Measurements from ENCODE around the gene BMP5.

BMP5 gene

GRCh38 chr6:55756531-55757031 is 118.8 kb downstream of the BMP5 start:
- H3K4me3 ChIP-seq (ENCODE audit: low read length) = no peak overlapping the region
- TF ChIP-seq CTCF (IDR thresholded peaks at IDR 0.05; ENCODE audit: low read depth, low read length, poor library complexity, severe bottlenecking) = no peak
- no peak for TF ChIP-seq EZH2phosphoT487 (IDR thresholded peaks at IDR 0.05; ENCODE audit: borderline replicate concordance, low read length)
- H3K27ac ChIP-seq (ENCODE audit: low read depth, low read length) = no peak overlapping the region

GRCh38 chr6:55748880-55749279 is 126.5 kb downstream of the BMP5 start:
- no peak overlapping the region for H3K27ac ChIP-seq (ENCODE audit: low read depth, low read length)
- H3K9me3 ChIP-seq (ENCODE audit: control insufficient read depth, insufficient read depth, low read length) = no peaks in the 10 kb centered on the region
- H3K4me1 ChIP-seq (ENCODE audit: control insufficient read depth, low read length) = no peaks in the 10 kb centered on the region
- no peak for TF ChIP-seq CTCF (IDR thresholded peaks at IDR 0.05; ENCODE audit: low read depth, low read length, poor library complexity, severe bottlenecking)
- no peak for TF ChIP-seq EZH2phosphoT487 (IDR thresholded peaks at IDR 0.05; ENCODE audit: borderline replicate concordance, low read length)
- H3K27me3 ChIP-seq (ENCODE audit: control insufficient read depth, low read length) = no peaks in the 10 kb centered on the region
- H3K79me2 ChIP-seq (ENCODE audit: control insufficient read depth, low read length) = no peaks in the 10 kb centered on the region
- H3K4me3 ChIP-seq (ENCODE audit: low read length) = no peak overlapping the region
- H3K4me2 ChIP-seq (ENCODE audit: low read length) = no peak overlapping the region
- no peaks in the 10 kb centered on the region for H3F3A ChIP-seq (ENCODE audit: control insufficient read depth, insufficient read depth)
- H4K20me1 ChIP-seq (ENCODE audit: control insufficient read depth, insufficient read depth, low read depth, low read length) = no peaks in the 10 kb centered on the region
- no peaks in the 10 kb centered on the region for H3K36me3 ChIP-seq (ENCODE audit: control insufficient read depth, low read length)
- H3K9me2 ChIP-seq (replicated peaks; ENCODE audit: control insufficient read depth, low read length) = no peaks in the 10 kb centered on the region

More at GRCh38 chr6:55756531-55757031, 118.8 kb downstream of the BMP5 start:
- Histone ChIP-seq H4K20me1 (ENCODE audit: control insufficient read depth, insufficient read depth, low read depth, low read length) (no peaks in the 10 kb centered on the region), H3K27me3 (ENCODE audit: control insufficient read depth, low read length) (no peaks in the 10 kb centered on the region), H3F3A (ENCODE audit: control insufficient read depth, insufficient read depth) (no peaks in the 10 kb centered on the region), H3K9me2 (replicated peaks; ENCODE audit: control insufficient read depth, low read length) (no peaks in the 10 kb centered on the region), H3K36me3 (ENCODE audit: control insufficient read depth, low read length) (no peaks in the 10 kb centered on the region), H3K4me1 (ENCODE audit: control insufficient read depth, low read length) (no peaks in the 10 kb centered on the region), H3K79me2 (ENCODE audit: control insufficient read depth, low read length) (no peaks in the 10 kb centered on the region), H3K9me3 (ENCODE audit: control insufficient read depth, insufficient read depth, low read length) (no peaks in the 10 kb centered on the region), H3K4me2 (ENCODE audit: low read length) (no peak overlapping the region)

GRCh38 chr6:55746473-55746872 is 128.9 kb downstream of the BMP5 start:
- no peaks in the 10 kb centered on the region for H3K9me3 ChIP-seq (ENCODE audit: control insufficient read depth, insufficient read depth, low read length)
- no peaks in the 10 kb centered on the region for H3F3A ChIP-seq (ENCODE audit: control insufficient read depth, insufficient read depth)
- H3K27me3 ChIP-seq (ENCODE audit: control insufficient read depth, low read length) = no peaks in the 10 kb centered on the region
- no peak overlapping the region for H3K27ac ChIP-seq (ENCODE audit: low read depth, low read length)
- H3K9me2 ChIP-seq (replicated peaks; ENCODE audit: control insufficient read depth, low read length) = no peaks in the 10 kb centered on the region
- H3K4me2 ChIP-seq (ENCODE audit: low read length) = no peak overlapping the region
- no peak overlapping the region for H3K4me3 ChIP-seq (ENCODE audit: low read length)
- no peaks in the 10 kb centered on the region for H4K20me1 ChIP-seq (ENCODE audit: control insufficient read depth, insufficient read depth, low read depth, low read length)
- H3K4me1 ChIP-seq (ENCODE audit: control insufficient read depth, low read length) = no peaks in the 10 kb centered on the region
- no peaks in the 10 kb centered on the region for H3K36me3 ChIP-seq (ENCODE audit: control insufficient read depth, low read length)
- no peak for TF ChIP-seq CTCF (IDR thresholded peaks at IDR 0.05; ENCODE audit: low read depth, low read length, poor library complexity, severe bottlenecking)
- no peak for TF ChIP-seq EZH2phosphoT487 (IDR thresholded peaks at IDR 0.05; ENCODE audit: borderline replicate concordance, low read length)
- no peaks in the 10 kb centered on the region for H3K79me2 ChIP-seq (ENCODE audit: control insufficient read depth, low read length)
